Esophagus squamous epithelium (tissue), 5 donors: ENCODE results near the gene EVA1C. TPM values are rescaled to one million over a fixed set of nuclear protein-coding genes. Genes with fewer than 3 reads are reported as not detected.
"Not testable (repeated sequence)": the region's sequence is repeated elsewhere in the genome, so short reads cannot be mapped to it uniquely, and the experiment has no call there.

Source experiments
- DNase-seq: peaks from one replicate; lab custom pipeline; 2025; lab: John Stamatoyannopoulos, UW
- H3K27ac ChIP-seq, 4 donors: fragments of 200-600 bp; sonication (generic); one replicate each; pipeline ENCODE4 v1.5.1; 2016 to 2019; ENCODE audit warnings: mild to moderate bottlenecking in 1 of 4
- H3K27me3 ChIP-seq, 4 donors: fragments of 200-600 bp; sonication (generic); 1 replicate in 3 of 4; 2 replicates in 1 of 4; pipeline versions ENCODE4 v1.5.1 to v1.6.0; 2017 to 2021; ENCODE audit warnings: antibody characterized with exemption in 1 of 4
- H3K36me3 ChIP-seq, 3 donors: fragments of 200-600 bp; sonication (generic); one replicate each; pipeline ENCODE4 v1.5.1; 2016 to 2019
- H3K4me1 ChIP-seq, 3 donors: fragments of 200-600 bp; sonication (generic); one replicate each; pipeline ENCODE4 v1.5.1; 2017 to 2019
- H3K4me3 ChIP-seq, 4 donors: fragments of 200-600 bp; sonication (generic); 1 replicate in 3 of 4; 2 replicates in 1 of 4; pipeline ENCODE4 v1.5.1; 2016 to 2019; ENCODE audit warnings: mild to moderate bottlenecking in 2 of 4, moderate library complexity in 1 of 4
- H3K9me3 ChIP-seq, 3 donors: fragments of 200-600 bp; sonication (generic); one replicate each; pipeline ENCODE4 v1.5.1; 2016 to 2019
- CTCF ChIP-seq, 6 experiments: fragments of 450-650 bp in 4 of 6; fragments of 200-600 bp in 2 of 6; sonication (generic) in 2 of 6; IDR thresholded peaks; one replicate each; pipeline ENCODE4 v1.5.1; 2016 to 2019; ENCODE audit warnings: antibody characterized with exemption in 6 of 6, mild to moderate bottlenecking in 4 of 6, moderate library complexity in 4 of 6
- POLR2A ChIP-seq, 4 donors: fragments of 450-650 bp; IDR thresholded peaks; one replicate each; pipeline ENCODE4 v1.6.1; 2017; ENCODE audit warnings: antibody characterized with exemption in 4 of 4, mild to moderate bottlenecking in 4 of 4, moderate library complexity in 3 of 4
- WGBS, 2 donors: methylation state at CpG; one replicate each; pipeline ENCODE4 v1.1.5; 2018; 5-methylcytosine and 5-hydroxymethylcytosine counted together
- intact Hi-C: fragments of 100-400 bp; cut with DNase I; formaldehyde crosslinking; loops from one replicate; pipeline ENCODE4 v1.15.0; 2022
- total RNA-seq, 4 donors: library from RNA; depleted of rRNA; stranded (reverse); fragments of >200 nt; gene quantifications; one replicate each; pipeline ENCODE4 v1.1.0, GENCODE V29; 2016
- donor health status: DM: yes; HTN: yes; CAD: no.

EVA1C gene
- total RNA-seq, 4 donors from 2014 or later: 12.7 to 39.9 (median 24.4) TPM

- 88 to 100% methylated on average over 1 of the region's 1 CpG for WGBS, 2 donors
- peaks cover 15 to 79% (median 30%) of the 10 kb centered on the region in 3 donors for H3K36me3 ChIP-seq
- intact Hi-C loops: no loop called here
- peaks cover 7 to 66% (median 32%) of the 10 kb centered on the region in 3 donors for H3K4me1 ChIP-seq
- peak overlapping the region in 3 of 4 donors; percentile 10 to 47 (median 26) for H3K27ac ChIP-seq
- H3K27me3 ChIP-seq: no peaks in the 10 kb centered on the region
- no peak overlapping the region for H3K4me3 ChIP-seq
- H3K9me3 ChIP-seq: no peaks in the 10 kb centered on the region
- TF ChIP-seq POLR2A (IDR thresholded peaks at IDR 0.05) (no peak), CTCF (IDR thresholded peaks at IDR 0.05) (no peak)
- DNase-seq: no peak
These were observed 45.3 kb upstream of the EVA1C start for GRCh38 chr21:32367158-32367557.

- peak overlapping the region in 3 of 4 donors; percentile 47 to 65 (median 61) for H3K27ac ChIP-seq
- DNase-seq: no peak
- no peak overlapping the region for H3K4me3 ChIP-seq
- TF ChIP-seq CTCF (IDR thresholded peaks at IDR 0.05) (no peak), POLR2A (IDR thresholded peaks at IDR 0.05) (no peak)
- H3K4me1 ChIP-seq: peaks cover 13 to 73% (median 40%) of the 10 kb centered on the region in 3 donors
- H3K36me3 ChIP-seq: peaks cover 11 to 67% (median 18%) of the 10 kb centered on the region in 3 donors
- intact Hi-C loops: no loop called here
- no peaks in the 10 kb centered on the region for H3K27me3 ChIP-seq
- 82 to 83% methylated on average over 9 of the region's 9 CpGs for WGBS, 2 donors
- no peaks in the 10 kb centered on the region for H3K9me3 ChIP-seq
These were observed 44.1 kb upstream of the EVA1C start for GRCh38 chr21:32368386-32368785.

GRCh38 chr21:32368961-32369360, 43.5 kb upstream of the EVA1C start:
- peak overlapping the region in 2 of 4 donors; percentile 47 to 61 for H3K27ac ChIP-seq
- H3K36me3 ChIP-seq: peaks cover 11 to 62% (median 16%) of the 10 kb centered on the region in 3 donors
- H3K4me1 ChIP-seq: peaks cover 13 to 73% (median 34%) of the 10 kb centered on the region in 3 donors
- DNase-seq, H3K9me3 ChIP-seq, H3K4me3 ChIP-seq, intact Hi-C loops, H3K27me3 ChIP-seq: not testable (repeated sequence)
- 78% methylated on average over 1 of the region's 1 CpG for whole genome bisulfite sequencing, 2 donors

GRCh38 chr21:32370998-32371766, 41.3 kb upstream of the EVA1C start:
- Histone ChIP-seq H3K9me3 (no peaks in the 10 kb centered on the region), H3K36me3 (peaks cover 5 to 67% (median 11%) of the 10 kb centered on the region in 3 donors), H3K4me3 (no peak overlapping the region), H3K4me1 (peaks cover 9 to 60% (median 22%) of the 10 kb centered on the region in 3 donors), H3K27me3 (no peaks in the 10 kb centered on the region), H3K27ac (peak overlapping the region; percentile 76 to 93 (median 88))
- 51 to 52% methylated on average over 6 of the region's 6 CpGs for WGBS, 2 donors
- intact Hi-C loops: no loop called here
- TF ChIP-seq CTCF (IDR thresholded peaks at IDR 0.05) (no peak), POLR2A (IDR thresholded peaks at IDR 0.05) (no peak)
- DNase-seq: no peak

GRCh38 chr21:32371913-32372314, 40.6 kb upstream of the EVA1C start:
- 36 to 39% methylated on average over 6 of the region's 6 CpGs for WGBS, 2 donors
- H3K4me1 ChIP-seq: peaks cover 9 to 60% (median 22%) of the 10 kb centered on the region in 3 donors
- TF ChIP-seq CTCF (IDR thresholded peaks at IDR 0.05) (no peak), POLR2A (IDR thresholded peaks at IDR 0.05) (no peak)
- peak overlapping the region; percentile 76 to 93 (median 88) for H3K27ac ChIP-seq
- peaks cover under 1 to 63% (median 5%) of the 10 kb centered on the region in 3 donors for H3K36me3 ChIP-seq
- H3K27me3 ChIP-seq: no peaks in the 10 kb centered on the region
- intact Hi-C loops: no loop called here
- H3K4me3 ChIP-seq: no peak overlapping the region
- no peaks in the 10 kb centered on the region for H3K9me3 ChIP-seq
- DNase-seq: no peak
